HG03378 (cell line): Measurements from ENCODE around the gene HECA.

ENCODE experiments used
- ATAC-seq: cut with Tn5 transposase; IDR thresholded peaks from one replicate; pipeline ENCODE4 v1.9.1; 2021; ENCODE audit warnings: mild to moderate bottlenecking, moderate library complexity; ENCODE audit not compliant: unreplicated experiment

Gene HECA

DNA sequence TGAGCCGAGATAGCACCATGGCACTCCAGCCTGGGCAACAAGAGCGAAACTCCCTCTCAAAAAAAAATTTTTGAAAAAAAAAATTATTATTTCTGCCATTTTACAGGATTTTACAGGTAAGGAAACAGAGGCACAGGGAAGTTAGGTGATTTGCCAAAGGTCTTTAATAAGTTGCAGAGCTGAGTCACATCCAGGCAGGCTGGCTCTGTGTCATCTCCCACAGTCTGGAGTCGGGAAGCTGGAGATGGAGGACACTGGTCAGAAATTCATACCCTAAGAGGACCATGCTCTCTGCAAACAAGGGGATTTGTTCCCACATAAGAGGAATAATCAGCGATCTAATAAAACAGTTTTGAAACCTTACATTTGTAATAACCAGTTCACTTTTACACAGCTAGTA lies 24.1 kb downstream of the HECA start:
- no peak for ATAC-seq

DNA sequence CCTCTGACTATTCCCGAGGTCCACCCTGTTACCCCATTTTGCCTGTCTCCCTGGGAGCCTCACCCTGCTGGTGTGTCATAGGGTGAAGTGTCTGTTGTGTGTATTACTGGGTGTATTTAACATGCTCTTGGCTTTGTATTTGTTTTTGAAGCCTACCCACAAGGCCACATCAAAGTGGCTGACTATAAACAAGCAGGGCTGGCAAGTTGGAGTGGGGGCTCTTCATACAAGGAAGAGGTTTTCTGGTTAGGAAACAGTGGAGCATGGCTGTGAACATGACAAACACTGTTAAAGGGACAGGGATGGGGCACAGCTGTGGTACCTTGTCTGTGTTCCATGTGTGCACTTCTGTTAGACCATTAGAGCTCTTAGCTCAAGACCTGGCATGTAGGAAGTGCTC lies 26.3 kb downstream of the HECA start:
- ATAC-seq, result peak; percentile 11

DNA sequence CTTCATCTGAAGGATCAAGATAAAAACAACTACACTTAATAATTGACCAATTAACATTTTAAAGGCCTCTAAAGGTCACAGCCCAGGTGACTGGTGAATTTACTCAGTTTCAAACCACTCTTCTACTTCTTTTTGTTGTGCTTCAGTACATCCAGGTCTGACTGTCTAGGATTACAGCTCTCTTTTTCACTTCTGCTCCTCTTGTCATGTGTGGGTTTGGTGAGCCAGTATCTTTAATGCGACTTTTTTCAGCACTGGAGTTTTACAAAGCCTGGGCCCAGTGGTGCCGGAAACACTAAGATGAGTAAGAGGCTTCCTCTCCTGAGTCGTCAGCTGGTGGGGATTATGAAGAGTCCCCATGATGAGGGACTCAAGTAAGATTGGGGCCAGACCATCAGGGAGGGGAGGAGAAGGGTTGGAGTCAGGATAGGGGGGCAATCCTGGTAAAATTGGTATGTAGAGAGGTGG lies 27.0 kb downstream of the HECA start:
- peak; percentile 99 for ATAC-seq

DNA sequence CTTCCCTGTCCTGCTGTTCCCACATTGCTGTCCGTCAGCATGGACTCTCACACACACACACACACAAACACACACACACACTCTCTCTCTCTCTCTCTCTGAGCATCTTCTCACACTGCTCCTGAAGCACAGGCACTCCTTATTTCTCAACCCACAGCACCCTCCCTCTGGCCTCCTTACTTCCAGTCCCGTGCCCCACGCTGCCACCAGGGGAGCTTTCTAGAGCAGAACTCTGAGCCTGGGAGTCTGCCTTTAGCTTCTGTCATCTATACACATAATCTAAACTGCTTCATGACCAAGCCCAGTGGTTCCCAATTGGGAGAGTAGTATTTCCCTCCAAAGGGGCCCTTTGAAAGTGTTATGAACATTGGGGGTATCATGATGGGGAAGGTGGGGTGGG lies 29.1 kb downstream of the HECA start:
- no peak for ATAC-seq

DNA sequence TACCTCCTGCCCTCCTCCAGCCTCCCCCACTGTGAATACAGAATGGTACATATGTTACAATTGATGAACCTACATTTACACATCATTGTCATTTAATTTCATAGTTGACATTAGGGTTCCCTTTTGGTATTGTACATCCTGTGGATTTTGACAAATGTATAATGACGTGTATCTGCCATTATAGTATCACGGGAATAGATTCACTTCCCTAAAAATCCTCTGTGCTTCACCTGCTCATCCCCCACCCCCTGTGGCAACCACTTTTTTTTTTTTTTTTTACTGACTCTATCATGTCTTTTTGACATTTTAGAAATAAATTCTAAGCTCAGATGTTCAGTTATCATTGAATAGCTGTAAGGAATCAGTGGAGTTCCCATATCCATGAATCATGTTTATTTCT lies 30.4 kb downstream of the HECA start:
- no peak for ATAC-seq

DNA sequence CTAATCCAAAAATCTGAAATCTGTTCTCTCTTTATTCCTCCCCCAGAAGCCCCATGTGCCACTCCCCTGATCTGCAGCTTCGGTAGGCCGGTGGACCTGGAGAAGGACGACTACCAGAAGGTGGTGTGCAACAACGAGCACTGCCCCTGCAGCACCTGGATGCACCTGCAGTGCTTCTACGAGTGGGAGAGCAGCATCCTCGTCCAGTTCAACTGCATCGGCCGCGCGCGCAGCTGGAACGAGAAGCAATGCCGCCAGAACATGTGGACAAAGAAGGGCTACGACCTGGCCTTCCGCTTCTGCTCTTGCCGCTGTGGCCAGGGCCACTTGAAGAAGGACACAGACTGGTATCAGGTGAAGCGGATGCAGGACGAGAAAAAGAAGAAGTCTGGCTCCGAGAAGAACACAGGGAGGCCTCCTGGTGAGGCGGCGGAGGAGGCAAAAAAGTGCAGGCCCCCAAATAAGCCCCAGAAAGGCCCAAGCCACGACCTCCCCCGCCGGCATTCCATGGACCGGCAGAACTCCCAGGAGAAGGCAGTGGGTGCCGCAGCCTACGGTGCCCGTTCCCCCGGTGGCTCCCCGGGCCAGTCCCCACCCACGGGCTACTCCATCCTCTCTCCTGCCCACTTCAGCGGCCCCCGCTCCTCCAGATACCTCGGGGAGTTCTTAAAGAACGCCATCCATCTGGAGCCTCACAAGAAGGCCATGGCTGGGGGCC lies 31.5 kb downstream of the HECA start:
- ATAC-seq, result no peak

DNA sequence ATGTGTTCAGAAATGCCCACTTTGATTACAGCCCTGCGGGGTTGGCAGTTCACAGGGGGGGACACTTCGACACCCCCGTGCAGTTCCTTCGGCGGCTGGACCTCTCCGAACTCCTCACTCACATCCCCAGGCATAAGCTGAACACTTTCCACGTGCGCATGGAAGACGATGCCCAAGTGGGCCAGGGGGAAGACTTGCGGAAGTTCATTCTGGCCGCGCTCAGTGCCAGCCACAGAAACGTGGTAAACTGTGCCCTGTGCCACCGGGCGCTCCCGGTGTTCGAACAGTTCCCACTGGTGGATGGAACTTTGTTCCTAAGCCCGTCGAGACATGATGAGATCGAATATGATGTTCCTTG lies 32.1 kb downstream of the HECA start:
- no peak for ATAC-seq

DNA sequence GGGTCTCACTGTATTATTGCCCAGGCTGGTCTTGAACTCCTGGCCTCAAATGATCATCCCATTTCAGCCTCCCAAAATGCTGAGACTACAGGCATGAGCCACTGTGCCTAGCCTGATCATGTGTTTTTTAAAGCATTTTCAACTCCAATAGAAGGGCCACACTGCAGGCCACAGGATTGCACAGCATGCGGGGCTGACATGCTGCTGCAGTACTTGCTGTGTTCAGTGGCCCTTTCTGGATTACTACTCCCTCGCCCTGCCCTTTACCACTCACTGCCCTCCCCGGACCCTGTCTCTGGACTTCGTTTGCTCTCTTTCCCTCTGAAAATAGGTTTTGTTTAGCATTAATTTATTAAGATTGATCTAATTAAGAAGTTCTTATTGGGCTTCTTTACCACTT lies 37.3 kb downstream of the HECA start:
- no peak for ATAC-seq

DNA sequence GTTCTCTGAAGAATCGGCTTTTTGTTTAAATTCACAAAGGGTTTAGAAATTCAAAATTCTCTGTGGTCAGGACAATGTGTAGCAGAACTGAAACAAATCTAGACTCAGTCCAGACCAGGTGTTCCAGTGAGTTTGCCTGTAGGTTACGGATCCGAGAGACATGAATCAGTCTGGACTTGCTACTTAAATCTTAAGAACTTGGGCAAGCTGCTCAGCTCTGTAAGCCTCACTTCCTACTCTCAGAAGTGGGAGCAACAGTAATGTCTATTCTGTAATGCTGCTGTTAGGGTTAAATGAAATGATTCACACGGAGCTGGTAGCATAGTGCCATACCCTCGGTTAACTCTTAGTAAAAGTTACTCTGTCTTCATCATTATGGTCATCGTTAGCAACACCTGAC lies 37.7 kb downstream of the HECA start:
- no peak for ATAC-seq

DNA sequence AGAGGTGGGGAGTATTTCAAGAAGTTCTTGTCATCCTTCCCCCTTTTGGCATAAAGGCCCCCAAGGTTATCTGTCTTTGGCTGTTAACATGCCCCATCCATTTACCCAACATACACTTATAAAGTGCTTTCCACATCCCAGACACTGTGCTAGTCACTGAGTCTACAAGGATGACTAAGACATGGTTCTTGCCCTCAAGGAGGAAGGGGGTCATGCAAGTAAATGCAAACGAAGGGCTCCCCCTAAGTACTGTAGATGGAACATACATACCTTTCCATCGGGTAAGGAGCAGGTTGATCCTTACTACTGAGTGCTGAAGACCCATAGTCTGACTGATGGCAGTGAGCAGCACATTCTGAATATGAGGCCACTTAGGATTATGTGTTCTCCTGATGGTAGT lies 38.3 kb downstream of the HECA start:
- ATAC-seq, result no peak

DNA sequence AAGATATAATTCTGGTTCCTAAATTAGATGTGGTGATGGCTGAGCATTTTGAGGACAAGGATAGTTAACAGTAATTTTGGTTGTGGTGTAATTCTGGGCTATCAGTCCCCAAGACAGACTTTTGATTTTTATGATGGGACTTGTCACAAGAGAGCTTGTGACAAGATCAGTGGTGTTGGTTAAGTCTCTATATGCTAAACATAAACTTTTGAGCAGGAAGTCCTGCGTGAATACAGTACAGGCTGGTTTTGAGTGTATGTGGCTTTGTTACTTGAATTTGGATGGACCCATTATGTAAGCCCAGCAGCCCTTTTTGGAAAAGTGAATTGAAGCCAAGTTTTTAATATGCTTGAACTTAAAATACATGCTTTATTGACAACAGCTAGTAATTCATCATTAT lies 38.9 kb downstream of the HECA start:
- no peak for ATAC-seq

DNA sequence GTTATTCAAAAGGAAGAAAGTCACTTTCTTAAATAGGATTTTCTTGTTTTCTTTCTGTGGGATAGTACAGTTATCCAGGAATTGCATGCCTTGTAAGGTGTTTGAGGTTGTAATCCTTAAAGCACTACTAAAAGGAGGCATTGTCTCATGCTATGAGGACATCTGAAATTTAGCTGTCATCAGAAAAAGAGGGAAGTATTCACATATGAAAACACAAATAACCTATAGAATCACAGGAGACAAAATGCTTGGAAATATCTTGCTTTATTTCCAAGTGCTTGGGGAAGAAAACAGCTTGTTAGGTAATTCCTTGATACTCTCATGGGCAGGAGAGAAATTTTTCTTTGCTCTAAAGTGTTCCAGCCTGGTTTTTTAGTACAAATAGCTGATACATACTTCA lies 40.1 kb downstream of the HECA start:
- ATAC-seq, result no peak

DNA sequence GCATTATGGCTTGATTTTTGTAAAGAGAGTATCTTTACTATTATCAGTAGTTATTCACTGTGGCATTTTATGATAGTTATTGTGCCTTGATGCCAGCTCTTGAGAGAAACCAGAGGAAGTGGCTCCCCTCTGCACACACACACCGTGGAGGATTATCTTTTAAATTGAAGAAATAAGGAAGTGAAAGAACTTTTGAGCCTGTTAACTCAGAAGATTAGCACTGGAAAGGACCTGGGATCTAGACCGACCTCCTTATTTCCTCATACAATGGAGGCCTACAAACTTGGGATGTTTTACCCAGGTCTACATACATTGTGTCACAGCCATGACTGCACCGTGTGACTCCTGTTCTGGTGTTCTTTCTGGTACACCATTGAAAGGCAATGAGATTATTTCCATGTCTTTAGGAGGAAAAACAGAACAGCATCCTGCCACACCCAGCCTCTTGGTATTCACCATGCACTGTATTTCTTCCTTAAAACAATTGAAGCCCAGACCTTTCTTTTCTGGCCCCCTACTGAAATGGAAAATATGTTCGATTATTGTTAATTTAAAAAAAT lies 40.6 kb downstream of the HECA start:
- peak; percentile 48 for ATAC-seq

DNA sequence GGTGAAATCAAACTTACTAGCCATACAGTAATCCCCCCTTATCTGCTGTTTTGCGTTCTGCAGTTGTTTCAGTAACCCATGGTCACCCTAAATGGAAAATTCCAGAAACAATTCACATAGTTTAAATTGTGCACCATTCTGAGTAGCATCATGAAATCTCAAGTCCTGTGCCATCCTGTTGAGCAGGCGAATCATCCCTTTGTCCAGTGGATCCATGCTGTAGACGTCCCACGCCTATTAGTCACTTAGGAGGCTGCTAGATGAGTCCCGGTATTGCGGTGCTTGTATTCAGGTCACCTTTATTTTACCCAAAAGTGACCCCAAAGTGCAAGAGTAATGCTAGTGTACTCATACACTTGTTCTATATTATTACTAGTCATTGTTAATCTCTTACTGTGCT lies 46.4 kb downstream of the HECA start:
- no peak for ATAC-seq

DNA sequence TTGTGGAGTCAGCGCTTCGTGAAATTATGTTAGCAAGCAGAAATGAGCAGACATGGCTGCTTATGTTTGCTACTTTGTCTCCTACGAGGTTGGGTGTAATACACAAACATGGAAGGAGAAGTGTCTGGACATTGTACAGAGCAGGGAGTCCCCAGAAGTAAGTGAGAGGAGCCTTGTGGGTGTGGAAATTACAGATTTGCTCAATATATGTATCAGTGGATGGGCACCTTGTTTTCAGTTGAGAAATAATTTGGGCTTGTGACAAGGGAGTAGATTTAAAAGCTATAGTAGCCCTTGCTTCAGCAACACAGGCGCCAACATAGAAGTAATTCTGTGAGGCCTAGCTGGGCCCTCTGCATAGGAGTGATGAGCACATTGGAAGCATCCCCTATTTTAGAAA lies 49.2 kb downstream of the HECA start:
- no peak for ATAC-seq

DNA sequence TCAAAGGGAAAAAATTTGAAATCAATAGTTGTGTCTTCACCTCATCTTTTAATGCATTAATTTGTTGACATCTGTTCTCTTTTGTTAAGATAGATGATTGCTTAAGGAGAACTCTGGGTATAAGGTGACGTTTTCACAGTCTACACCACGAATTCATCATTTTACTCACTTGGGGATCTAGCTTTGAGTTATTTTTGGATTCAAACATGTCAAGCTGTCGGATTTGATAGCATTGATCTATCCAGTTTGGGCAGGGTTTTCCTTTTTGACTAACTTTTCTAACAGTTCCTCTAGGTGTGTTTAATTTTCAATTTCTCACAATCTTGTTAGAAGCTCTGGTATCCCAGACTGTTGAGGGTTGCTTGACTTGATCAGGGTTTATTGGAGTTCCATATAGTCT lies 49.6 kb downstream of the HECA start:
- no peak for ATAC-seq

DNA sequence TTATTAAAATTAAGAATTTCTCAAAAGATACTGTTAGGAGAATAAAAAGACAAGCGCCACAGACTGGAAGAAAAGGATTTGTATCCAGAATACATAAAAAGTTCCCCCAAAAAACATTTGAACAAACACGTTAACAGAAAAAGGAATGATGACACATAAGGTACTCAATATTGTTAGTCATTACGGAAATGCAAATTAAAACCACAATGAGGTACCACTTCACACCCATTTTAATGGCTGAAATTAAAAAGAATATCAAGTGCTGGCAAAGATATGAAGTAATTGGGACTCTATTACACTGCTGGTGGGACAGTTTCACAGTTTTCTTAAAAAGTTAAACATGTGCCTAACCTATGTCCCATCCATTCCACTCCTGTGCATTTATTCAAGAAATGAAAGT lies 51.4 kb downstream of the HECA start:
- no peak for ATAC-seq

DNA sequence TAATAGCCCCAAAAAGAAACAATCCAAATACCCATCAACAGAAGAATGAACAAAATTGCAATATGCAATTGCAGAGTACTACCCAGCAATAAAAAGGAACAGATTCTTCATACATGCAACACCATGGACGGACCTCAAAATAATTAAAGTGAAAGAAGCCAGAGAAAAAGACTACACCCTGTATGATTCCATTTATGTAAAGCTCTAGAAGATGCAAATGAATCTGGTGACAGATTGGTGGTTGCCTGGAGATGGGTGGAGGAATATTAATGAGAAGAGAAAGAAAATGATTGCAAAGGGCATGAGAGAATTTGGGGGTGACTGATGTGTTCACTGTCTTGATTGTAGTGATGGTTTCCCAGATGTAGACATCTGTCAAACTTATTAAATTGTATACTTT lies 51.8 kb downstream of the HECA start:
- ATAC-seq, result no peak

DNA sequence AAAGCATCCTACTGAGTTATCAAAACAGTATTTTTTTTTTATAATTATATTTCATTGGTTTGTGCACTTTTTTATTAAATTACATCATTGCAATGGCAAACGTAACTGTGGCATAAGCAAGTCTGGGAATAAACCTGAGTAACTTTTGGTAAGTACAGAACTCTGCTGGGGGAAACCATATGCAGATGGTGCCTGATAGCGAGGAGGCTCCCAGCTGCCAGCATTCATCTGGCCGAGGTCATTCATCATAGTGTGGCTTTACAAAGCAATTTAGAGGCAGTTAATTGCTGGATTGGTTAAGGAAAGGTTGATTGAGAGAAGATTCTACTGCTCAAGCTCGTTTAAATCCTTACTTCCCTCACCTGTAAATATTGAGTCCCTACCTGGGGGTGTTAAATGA lies 52.6 kb downstream of the HECA start:
- ATAC-seq, result no peak

DNA sequence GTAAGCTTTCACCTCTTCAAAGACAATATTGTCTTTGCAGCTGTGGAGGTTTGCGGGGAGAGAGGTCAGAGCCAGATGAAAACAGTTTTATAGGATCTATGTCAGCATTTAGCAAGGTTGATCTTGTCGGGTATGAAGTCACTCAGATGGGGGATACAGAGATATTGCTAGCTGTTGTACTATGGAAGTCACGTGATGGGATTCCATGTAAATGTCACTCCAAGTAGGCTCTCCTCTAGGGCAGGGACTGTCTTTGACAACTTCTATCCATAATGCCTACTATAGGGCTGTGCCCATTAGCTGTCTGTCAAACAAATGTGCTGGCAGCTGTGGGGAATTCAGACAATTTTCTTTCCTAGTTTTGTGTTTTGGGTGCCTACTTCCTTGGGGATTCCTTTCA lies 54.8 kb downstream of the HECA start:
- ATAC-seq, result no peak

DNA sequence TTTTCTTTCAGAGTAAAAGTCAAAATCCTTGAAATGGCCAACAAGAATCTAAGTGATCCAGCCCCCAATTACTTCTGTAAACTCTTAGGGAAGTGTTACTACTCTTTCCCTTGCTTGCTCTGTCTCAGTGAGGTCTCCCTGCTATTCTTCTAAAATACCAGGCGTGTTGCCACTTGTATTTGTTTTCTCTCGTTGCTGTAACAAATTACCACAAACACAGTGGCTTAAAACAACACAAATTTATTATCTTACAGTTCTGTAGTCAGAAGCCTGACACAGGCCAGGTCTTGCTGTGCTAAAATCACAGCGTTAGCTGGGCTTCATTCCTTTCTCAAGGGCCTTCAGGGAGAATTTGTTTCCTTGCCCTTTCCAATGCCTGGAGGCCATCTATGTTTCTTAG lies 59.9 kb downstream of the HECA start:
- ATAC-seq, result no peak

DNA sequence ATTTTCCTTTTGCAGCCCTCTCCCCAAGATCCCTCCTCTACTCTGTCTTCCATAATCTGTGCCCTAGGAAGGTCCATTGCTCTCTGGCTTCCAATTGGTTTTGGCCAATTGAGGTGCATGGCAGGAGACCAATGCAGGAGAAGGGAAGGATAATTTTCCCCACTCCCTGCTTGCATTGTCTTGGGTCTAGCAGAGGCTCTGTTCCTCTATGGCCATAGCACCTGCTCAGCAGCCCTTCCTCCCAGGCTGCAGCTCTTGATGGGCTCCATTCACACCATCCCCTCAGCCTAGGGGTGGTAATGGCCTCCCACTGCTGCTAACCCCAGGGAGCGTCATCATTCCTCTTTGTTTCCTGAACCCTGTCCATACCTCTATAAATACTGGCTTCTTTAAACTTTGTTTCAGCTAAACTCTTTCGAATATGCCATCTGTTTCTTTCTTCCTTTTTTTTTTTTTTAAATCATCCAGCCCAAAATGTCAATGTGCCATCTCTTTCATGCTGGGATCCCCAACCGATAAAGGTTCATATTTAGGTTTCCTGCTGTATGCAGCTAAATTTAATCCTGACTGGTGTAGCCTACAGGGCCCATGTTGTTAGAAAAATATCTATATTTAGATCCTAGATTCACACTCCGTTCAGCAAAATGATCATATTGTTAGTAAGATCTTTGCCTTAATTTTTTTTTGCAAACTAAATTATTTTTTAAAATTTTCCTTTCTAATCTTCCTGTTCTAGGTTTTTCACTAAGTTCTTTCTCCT lies 63.8 kb downstream of the HECA start:
- ATAC-seq, result no peak
